Esophagus squamous epithelium (tissue), 4 donors: ENCODE data around the gene CTH.

Source experiments
- POLR2A ChIP-seq, 4 donors: fragments of 450-650 bp; IDR thresholded peaks; one replicate each; pipeline ENCODE4 v1.6.1; 2017; ENCODE audit warnings: antibody characterized with exemption in 4 of 4, mild to moderate bottlenecking in 4 of 4, moderate library complexity in 3 of 4
- TF ChIP-seq, protein P1 (sequence below), 6 experiments: fragments of 450-650 bp in 4 of 6; fragments of 200-600 bp in 2 of 6; sonication (generic) in 2 of 6; IDR thresholded peaks; one replicate each; pipeline ENCODE4 v1.5.1; 2016 to 2019; ENCODE audit warnings: antibody characterized with exemption in 6 of 6, mild to moderate bottlenecking in 4 of 6, moderate library complexity in 4 of 6

DNA sequence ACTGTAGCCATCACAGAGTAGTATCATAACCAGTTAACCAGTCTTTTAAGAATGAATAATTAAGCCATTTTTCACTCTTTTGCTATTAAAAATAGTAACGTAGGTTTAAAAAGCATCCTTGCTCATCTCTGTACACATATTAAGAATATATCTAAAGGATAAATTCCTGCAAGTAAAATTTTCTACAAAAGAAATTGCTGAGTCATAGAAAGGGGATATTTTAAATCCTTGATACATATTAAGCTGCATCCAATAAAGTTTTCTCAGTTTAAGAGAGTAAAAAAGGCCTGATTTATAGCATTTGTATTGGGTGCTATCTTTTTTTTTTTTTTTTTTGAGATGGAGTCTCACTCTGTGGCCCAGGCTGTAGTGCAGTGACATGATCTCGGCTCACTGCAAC lies 1.9 kb upstream of the CTH start:
- TF ChIP-seq, protein P1, sequence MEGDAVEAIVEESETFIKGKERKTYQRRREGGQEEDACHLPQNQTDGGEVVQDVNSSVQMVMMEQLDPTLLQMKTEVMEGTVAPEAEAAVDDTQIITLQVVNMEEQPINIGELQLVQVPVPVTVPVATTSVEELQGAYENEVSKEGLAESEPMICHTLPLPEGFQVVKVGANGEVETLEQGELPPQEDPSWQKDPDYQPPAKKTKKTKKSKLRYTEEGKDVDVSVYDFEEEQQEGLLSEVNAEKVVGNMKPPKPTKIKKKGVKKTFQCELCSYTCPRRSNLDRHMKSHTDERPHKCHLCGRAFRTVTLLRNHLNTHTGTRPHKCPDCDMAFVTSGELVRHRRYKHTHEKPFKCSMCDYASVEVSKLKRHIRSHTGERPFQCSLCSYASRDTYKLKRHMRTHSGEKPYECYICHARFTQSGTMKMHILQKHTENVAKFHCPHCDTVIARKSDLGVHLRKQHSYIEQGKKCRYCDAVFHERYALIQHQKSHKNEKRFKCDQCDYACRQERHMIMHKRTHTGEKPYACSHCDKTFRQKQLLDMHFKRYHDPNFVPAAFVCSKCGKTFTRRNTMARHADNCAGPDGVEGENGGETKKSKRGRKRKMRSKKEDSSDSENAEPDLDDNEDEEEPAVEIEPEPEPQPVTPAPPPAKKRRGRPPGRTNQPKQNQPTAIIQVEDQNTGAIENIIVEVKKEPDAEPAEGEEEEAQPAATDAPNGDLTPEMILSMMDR (IDR thresholded peaks at IDR 0.05) = no peak
- no peak for TF ChIP-seq POLR2A (IDR thresholded peaks at IDR 0.05)
